ENCODE results near the gene NFE2L3. TPM values are rescaled to one million over a fixed set of nuclear protein-coding genes. Genes with fewer than 3 reads are reported as not detected.

NFE2L3 gene
- total RNA-seq, 1 experiment from 2014 or later, result 40.0 TPM

- TF ChIP-seq EZH2 (IDR thresholded peaks at IDR 0.05; ENCODE audit: low read length, unreplicated experiment), result no peak
- TF ChIP-seq EZH2phosphoT487 (IDR thresholded peaks at IDR 0.05; ENCODE audit: borderline replicate concordance, low read length), result no peak
- TF ChIP-seq, protein P1, sequence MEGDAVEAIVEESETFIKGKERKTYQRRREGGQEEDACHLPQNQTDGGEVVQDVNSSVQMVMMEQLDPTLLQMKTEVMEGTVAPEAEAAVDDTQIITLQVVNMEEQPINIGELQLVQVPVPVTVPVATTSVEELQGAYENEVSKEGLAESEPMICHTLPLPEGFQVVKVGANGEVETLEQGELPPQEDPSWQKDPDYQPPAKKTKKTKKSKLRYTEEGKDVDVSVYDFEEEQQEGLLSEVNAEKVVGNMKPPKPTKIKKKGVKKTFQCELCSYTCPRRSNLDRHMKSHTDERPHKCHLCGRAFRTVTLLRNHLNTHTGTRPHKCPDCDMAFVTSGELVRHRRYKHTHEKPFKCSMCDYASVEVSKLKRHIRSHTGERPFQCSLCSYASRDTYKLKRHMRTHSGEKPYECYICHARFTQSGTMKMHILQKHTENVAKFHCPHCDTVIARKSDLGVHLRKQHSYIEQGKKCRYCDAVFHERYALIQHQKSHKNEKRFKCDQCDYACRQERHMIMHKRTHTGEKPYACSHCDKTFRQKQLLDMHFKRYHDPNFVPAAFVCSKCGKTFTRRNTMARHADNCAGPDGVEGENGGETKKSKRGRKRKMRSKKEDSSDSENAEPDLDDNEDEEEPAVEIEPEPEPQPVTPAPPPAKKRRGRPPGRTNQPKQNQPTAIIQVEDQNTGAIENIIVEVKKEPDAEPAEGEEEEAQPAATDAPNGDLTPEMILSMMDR (conservative IDR thresholded peaks at IDR 0.05; ENCODE audit: low read depth, low read length), result no peak
- CTCF ChIA-PET, result interaction anchor here (0.5 to 1.1 kb wide), 3 partner anchors 89 to 219 kb away, joined by 3 to 4 read pairs (median 3); no protein-coding TSS in a partner anchor
- H3K4me2 ChIP-seq (ENCODE audit: low read length), result no peak overlapping the region
- intact Hi-C loops (cut with micrococcal nuclease), result loop anchor here (2.0 kb wide), 1 partner anchor 23 kb away; no protein-coding TSS in a partner anchor
- H3K36me3 ChIP-seq (ENCODE audit: low read depth, low read length), result no peaks in the 10 kb centered on the region
- no TSS peak for BruUV-seq (replicated peaks)
- no peaks in the 10 kb centered on the region for H3K9me2 ChIP-seq (replicated peaks; ENCODE audit: low read length)
- no peak for DNase-seq
- no peaks in the 10 kb centered on the region for H3K27me3 ChIP-seq (ENCODE audit: low read length)
- no peak overlapping the region for H3K4me3 ChIP-seq (ENCODE audit: low read length)
- no peaks in the 10 kb centered on the region for H3K9me3 ChIP-seq (ENCODE audit: low read length)
- H4K20me1 ChIP-seq (ENCODE audit: low read length), result no peaks in the 10 kb centered on the region
- no peak for ATAC-seq
- H3K27ac ChIP-seq (ENCODE audit: low read length), result no peak overlapping the region
- H2AFZ ChIP-seq (ENCODE audit: low read length), result no peak overlapping the region
- H3K9ac ChIP-seq (ENCODE audit: low read length), result no peak overlapping the region
- POLR2A ChIA-PET (ENCODE audit: unreplicated experiment), result interaction anchor here (0.6 kb wide), 1 partner anchor 23 kb away, joined by 3 read pairs; no protein-coding TSS in a partner anchor
- H3K79me2 ChIP-seq (ENCODE audit: low read length), result no peaks in the 10 kb centered on the region
- H3F3A ChIP-seq (ENCODE audit: low read length, unreplicated experiment), result no peaks in the 10 kb centered on the region
- H3K4me1 ChIP-seq (ENCODE audit: insufficient read depth, low read length), result no peaks in the 10 kb centered on the region
Measured at GRCh38 chr7:26179826-26180497, 28.0 kb downstream of the NFE2L3 start.

- intact Hi-C loops (cut with micrococcal nuclease), result loop anchor here (2.0 kb wide), 1 partner anchor 24 kb away; no protein-coding TSS in a partner anchor
Measured at GRCh38 chr7:26180792-26181198, 28.8 kb downstream of the NFE2L3 start.

More at GRCh38 chr7:26180792-26181198, 28.8 kb downstream of the NFE2L3 start:
- no peaks in the 10 kb centered on the region for H3K36me3 ChIP-seq (ENCODE audit: low read depth, low read length)
- no peak for DNase-seq
- H4K20me1 ChIP-seq (ENCODE audit: low read length), result no peaks in the 10 kb centered on the region
- H3K27ac ChIP-seq (ENCODE audit: low read length), result no peak overlapping the region
- no TSS peak for BruUV-seq (replicated peaks)
- no peak for ATAC-seq
- H3K4me3 ChIP-seq (ENCODE audit: low read length), result no peak overlapping the region
- H3K9me3 ChIP-seq (ENCODE audit: low read length), result no peaks in the 10 kb centered on the region
- TF ChIP-seq, protein P1 (conservative IDR thresholded peaks at IDR 0.05; ENCODE audit: low read depth, low read length), result no peak
- no peak for TF ChIP-seq EZH2phosphoT487 (IDR thresholded peaks at IDR 0.05; ENCODE audit: borderline replicate concordance, low read length)
- TF ChIP-seq EZH2 (IDR thresholded peaks at IDR 0.05; ENCODE audit: low read length, unreplicated experiment), result no peak
- ChIA-PET CTCF (no interaction called here), POLR2A (ENCODE audit: unreplicated experiment) (interaction anchor here (0.6 kb wide), 1 partner anchor 24 kb away, joined by 3 read pairs; no protein-coding TSS in a partner anchor)
- no peaks in the 10 kb centered on the region for H3K27me3 ChIP-seq (ENCODE audit: low read length)
- no peaks in the 10 kb centered on the region for H3K4me1 ChIP-seq (ENCODE audit: insufficient read depth, low read length)
- H3F3A ChIP-seq (ENCODE audit: low read length, unreplicated experiment), result no peaks in the 10 kb centered on the region
- no peak overlapping the region for H3K4me2 ChIP-seq (ENCODE audit: low read length)
- H3K79me2 ChIP-seq (ENCODE audit: low read length), result no peaks in the 10 kb centered on the region
- no peak overlapping the region for H3K9ac ChIP-seq (ENCODE audit: low read length)
- H2AFZ ChIP-seq (ENCODE audit: low read length), result no peak overlapping the region
- no peaks in the 10 kb centered on the region for H3K9me2 ChIP-seq (replicated peaks; ENCODE audit: low read length)
